Measurements from ENCODE around the gene ZDHHC9. TPM values are rescaled to one million over a fixed set of nuclear protein-coding genes. Genes with fewer than 3 reads are reported as not detected.

The ZDHHC9 gene
- total RNA-seq, 4 donors from 2014 or later: 32.5 to 60.1 (median 41.6) TPM

DNA sequence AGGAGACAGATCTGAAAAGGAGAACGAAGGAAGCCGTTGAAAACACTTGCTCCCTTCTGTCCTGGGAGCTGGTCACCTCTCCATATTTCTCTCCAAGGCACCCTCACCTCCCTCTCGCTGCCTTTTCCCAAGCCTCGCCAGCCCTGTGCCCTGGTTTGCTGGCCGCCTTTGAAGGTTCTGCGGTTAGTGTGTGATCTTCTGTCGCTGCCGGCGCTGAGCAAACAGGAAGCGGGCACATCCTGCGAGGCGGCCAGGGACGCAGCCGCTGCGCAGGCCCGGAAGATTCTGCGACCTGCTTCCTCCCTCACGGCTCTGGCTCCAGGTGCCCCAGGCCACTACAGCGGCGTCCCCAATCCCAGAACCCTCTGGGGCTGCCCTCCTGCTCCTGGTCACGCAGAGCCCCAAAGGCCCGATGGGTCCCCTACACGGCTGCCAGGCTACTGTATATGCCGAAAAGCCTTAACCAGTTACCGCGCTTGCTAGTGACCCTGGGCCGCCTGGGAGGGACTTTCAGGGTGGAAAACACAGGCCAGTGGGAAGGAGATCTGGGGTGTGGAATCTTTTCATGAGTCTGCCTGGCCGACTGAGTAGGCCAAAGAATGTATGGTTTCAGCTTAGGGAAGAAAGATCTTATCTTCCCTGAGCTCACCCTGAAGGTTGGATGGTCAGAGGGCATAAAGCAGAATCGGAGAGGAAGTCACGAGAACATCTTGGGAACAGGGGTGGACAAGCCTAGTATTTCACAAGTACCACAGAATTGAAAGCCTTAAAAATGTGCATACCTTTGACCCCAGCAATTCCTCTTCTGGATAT, 66.3 kb downstream of the ZDHHC9 start:
- no peak overlapping the region for H3K27ac ChIP-seq
- peak overlapping the region; percentile 9 for H3K4me3 ChIP-seq

DNA sequence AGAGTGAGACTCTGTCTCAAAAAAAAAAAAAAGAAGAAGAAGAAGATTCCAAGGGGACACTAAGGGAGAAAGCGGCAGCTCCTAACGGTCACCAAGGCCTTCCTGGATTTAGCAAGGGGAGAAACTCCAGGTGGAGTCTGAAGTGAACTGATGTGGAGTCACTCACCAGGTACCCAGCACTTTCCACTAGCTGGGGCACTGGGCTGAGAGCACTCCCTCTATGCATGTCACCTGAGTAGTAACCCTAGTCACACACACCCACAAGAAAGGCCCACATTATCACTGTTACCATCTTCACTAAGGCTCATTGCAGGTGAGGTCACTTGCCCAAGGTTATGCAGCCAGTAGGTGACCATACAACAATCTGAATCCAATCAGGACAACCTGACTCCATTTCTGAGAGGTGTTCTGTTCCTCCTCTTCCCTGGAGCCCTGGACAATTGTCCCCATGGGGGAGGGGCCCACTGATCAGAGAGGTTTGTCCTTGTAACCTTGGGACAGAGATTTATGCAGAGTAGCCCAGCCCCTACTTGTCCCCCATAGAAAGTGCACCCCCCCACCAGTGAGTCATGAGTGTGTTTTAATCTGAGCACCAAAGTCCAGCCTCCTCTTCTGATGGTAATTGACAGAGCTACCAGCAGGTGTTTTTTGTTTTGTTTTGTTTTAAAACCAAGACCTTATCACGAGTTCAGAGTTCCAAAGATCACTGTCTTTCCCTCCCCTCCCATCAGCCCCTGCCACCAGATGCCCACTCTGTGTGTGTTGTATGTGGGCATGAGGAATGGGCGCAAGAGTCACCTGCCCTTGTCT, 69.8 kb downstream of the ZDHHC9 start:
- Histone ChIP-seq H3K9me3 (no peaks in the 10 kb centered on the region), H3K27ac (no peak overlapping the region), H3K4me1 (no peaks in the 10 kb centered on the region), H3K27me3 (no peaks in the 10 kb centered on the region), H3K36me3 (no peaks in the 10 kb centered on the region), H3K4me3 (no peak overlapping the region)
- TF ChIP-seq, protein P1, sequence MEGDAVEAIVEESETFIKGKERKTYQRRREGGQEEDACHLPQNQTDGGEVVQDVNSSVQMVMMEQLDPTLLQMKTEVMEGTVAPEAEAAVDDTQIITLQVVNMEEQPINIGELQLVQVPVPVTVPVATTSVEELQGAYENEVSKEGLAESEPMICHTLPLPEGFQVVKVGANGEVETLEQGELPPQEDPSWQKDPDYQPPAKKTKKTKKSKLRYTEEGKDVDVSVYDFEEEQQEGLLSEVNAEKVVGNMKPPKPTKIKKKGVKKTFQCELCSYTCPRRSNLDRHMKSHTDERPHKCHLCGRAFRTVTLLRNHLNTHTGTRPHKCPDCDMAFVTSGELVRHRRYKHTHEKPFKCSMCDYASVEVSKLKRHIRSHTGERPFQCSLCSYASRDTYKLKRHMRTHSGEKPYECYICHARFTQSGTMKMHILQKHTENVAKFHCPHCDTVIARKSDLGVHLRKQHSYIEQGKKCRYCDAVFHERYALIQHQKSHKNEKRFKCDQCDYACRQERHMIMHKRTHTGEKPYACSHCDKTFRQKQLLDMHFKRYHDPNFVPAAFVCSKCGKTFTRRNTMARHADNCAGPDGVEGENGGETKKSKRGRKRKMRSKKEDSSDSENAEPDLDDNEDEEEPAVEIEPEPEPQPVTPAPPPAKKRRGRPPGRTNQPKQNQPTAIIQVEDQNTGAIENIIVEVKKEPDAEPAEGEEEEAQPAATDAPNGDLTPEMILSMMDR (IDR thresholded peaks at IDR 0.05): no peak
- TF ChIP-seq POLR2A (IDR thresholded peaks at IDR 0.05): no peak
- no peak for TF ChIP-seq POLR2AphosphoS5 (IDR thresholded peaks at IDR 0.05)
- no peak for TF ChIP-seq EP300 (IDR thresholded peaks at IDR 0.05)
- DNase-seq (ENCODE audit: low spot score in 2 of 2): no peak
- WGBS: 79% methylated on average over 4 of the region's 4 CpGs

More for the DNA sequence above, 66.3 kb downstream of the ZDHHC9 start:
- 61% methylated on average over 30 of the region's 30 CpGs for WGBS
- H3K4me1 ChIP-seq: no peaks in the 10 kb centered on the region
- DNase-seq (ENCODE audit: low spot score in 2 of 2): no peak
- H3K9me3 ChIP-seq: no peaks in the 10 kb centered on the region
- H3K36me3 ChIP-seq: no peaks in the 10 kb centered on the region
- H3K27me3 ChIP-seq: no peaks in the 10 kb centered on the region
- no peak for TF ChIP-seq POLR2A (IDR thresholded peaks at IDR 0.05)
- TF ChIP-seq POLR2AphosphoS5 (IDR thresholded peaks at IDR 0.05): no peak
- no peak for TF ChIP-seq EP300 (IDR thresholded peaks at IDR 0.05)
- TF ChIP-seq, protein P1 (IDR thresholded peaks at IDR 0.05): no peak

DNA sequence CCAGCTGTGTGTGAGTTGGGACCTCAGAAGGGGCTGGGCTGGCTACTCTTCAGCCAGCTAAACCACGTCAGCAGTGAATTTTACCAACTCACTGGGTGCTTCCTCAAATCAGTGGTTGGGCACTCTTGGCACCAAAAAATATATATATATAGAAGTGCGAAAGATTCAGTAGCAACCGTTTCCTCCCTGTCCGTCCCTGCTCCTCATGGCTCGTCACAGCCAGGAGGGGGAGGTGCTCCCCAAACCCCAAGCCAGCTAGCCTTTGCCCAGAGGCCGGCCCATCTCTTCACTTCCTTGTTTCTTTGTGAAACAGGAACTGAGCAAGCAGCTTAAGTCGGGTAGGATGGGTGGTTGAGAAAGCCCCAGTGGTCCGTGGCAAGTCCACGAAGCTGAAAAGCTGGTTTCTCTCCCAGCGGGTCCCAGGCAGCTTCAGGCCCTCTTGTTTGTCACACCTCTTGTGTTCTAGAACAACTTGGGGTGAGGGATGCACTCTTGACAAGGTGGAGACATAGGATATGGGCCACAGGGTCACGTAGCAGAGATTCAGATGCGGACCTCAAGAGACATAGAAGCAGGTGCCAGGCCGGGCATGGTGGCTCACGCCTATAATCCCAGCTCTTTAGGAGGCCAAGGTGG, 70.8 kb downstream of the ZDHHC9 start:
- no peak overlapping the region for H3K27ac ChIP-seq
- no peaks in the 10 kb centered on the region for H3K4me1 ChIP-seq
- no peaks in the 10 kb centered on the region for H3K27me3 ChIP-seq
- H3K9me3 ChIP-seq: no peaks in the 10 kb centered on the region
- peak; percentile 78 to 80 for DNase-seq (ENCODE audit: low spot score in 2 of 2)
- H3K36me3 ChIP-seq: no peaks in the 10 kb centered on the region
- no peak overlapping the region for H3K4me3 ChIP-seq
- 76% methylated on average over 14 of the region's 14 CpGs for WGBS
- TF ChIP-seq, protein P1 (IDR thresholded peaks at IDR 0.05): no peak
- no peak for TF ChIP-seq POLR2A (IDR thresholded peaks at IDR 0.05)
- no peak for TF ChIP-seq POLR2AphosphoS5 (IDR thresholded peaks at IDR 0.05)
- no peak for TF ChIP-seq EP300 (IDR thresholded peaks at IDR 0.05)

DNA sequence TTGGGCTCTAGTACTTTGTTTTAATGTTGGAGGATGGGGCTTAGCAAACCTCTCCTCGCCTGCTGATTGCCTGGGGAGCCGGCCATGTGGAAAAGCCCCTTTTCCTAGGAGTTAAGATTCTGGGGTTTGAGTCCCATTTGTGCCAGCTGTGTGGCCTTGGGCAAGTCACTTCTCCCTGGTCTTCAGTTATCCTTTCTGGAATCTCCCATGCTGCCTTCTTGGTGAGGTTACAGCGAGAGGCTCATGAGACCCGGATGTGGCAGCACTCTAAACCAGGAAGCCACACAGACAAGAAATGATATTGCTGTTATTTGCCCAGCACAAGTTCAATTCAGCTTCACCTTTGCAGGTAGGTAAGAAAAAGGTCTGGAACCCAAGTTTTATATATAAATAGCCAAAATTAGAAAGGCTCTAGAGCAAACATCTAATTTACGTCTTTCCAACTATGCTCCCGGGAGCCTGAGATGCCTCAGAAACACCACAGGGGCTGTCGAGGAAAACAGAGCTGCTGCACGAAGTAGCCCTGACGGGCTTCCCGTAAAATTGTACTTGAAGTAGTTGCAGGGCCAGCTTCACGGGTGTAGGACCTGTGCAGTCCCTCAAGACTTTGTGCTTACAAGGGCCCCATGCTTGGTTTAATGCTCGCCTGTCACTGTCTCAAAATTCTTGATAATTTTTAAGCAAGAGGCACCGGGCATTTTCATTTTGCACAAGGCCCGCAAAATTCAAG, 72.3 kb downstream of the ZDHHC9 start:
- no peak overlapping the region for H3K4me3 ChIP-seq
- H3K4me1 ChIP-seq: no peaks in the 10 kb centered on the region
- H3K27ac ChIP-seq: no peak overlapping the region
- TF ChIP-seq, protein P1 (IDR thresholded peaks at IDR 0.05): no peak
- TF ChIP-seq POLR2AphosphoS5 (IDR thresholded peaks at IDR 0.05) (no peak), EP300 (IDR thresholded peaks at IDR 0.05) (no peak), POLR2A (IDR thresholded peaks at IDR 0.05) (no peak)
- DNase-seq (ENCODE audit: low spot score in 2 of 2): no peak
- H3K27me3 ChIP-seq: no peaks in the 10 kb centered on the region
- 71% methylated on average over 14 of the region's 14 CpGs for WGBS
- no peaks in the 10 kb centered on the region for H3K9me3 ChIP-seq
- H3K36me3 ChIP-seq: no peaks in the 10 kb centered on the region
